NCI-H446 treated with DMSO at 0.1 percent for 48 hours (cell line): ENCODE data around the gene APOM.

ENCODE experiments used
- DNase-seq: peaks from one replicate; lab custom pipeline; 2025; lab: John Stamatoyannopoulos, UW

APOM gene

GRCh38 chr6:31658158-31658688 lies 2.5 kb downstream of the APOM start:
- DNase-seq = no peak

GRCh38 chr6:31658983-31659648 lies 3.4 kb downstream of the APOM start:
- no peak for DNase-seq

DNA sequence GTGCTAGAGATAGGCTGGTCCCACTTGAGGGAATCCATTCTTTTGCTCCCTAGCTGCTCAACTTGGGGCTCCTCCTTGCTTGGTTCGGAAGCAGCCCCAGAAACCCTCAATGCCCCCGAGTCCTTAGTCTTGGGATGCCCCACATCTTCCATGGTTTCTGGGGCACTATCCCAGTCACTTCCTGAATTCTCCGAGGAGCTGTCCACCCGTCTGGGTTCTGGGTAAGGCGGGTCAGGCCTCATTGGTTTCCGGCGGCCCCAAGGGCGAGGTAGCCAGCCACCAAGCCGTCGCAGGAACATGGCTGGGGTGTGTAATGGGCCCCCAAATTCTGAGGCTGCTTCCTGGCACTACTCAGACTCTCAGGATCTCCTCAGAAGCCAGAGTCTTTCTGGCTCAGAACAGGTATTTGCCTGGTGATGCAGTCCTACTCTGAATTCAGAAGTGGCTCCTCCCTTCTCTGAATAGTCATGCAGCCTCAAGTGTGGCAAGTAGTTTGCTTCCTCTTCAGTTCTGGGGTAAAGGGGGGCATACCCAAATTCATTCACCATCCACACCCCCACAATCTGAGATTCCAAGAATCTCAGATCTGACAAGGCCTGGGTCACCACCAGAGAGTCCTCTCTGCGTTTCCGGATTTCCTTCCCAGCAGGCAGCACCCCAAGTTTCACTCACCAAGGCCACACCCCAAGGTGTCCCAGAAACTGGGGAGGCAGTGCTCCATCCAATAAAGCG lies 4.1 kb downstream of the APOM start:
- no peak for DNase-seq

DNA sequence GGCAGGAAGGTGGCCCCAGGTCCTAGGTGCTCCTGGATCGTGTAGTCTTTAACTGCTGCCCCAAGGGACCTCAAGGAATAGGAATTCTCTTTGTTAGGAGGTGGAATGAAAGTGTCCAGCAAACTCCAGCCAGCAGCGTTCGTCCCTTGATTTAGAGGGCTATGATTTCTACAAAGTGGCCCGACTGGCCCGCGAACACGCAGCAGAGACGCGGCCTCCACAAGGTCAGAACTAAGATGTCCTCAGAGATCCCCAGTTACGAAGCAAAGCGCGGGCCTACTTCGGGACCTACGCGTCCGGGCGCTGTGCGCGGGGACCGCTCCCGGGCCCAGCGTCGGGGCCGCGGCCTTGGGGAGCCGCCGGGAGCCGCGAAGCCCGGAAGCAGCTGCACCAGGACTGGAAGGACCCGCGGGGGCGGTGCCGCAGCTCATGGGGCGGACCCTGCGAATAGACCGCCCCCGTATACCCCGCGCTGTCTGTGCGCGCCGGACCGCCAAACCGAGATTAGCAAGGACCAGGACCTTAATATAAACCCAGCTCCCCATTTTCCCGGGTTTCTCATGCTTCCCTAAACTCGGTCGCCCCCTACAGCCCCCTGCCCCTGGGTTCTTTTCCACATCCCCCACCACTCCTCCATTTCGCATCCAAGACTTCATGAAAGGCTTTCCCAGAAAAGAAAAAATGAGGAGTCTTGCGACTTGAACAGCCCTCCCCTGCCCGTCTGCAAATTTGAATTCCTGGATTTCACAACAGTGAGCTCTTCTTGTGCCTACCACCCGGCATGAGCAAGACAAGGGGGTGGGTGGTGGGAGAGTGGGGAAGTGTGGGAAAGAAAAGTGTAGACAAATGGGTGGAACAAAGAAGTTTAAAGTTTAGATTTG lies 4.9 kb downstream of the APOM start, which contains the start of gene C6orf47:
TSS of gene C6orf47 (minus strand) at position 398 of the 881 bp plus-strand sequence. CDS start 831 bp downstream, outside the sequence.
- DNase-seq = peak; percentile 60

- DNase-seq = no peak
Measured at GRCh38 chr6:31661262-31662123, 5.8 kb downstream of the APOM start.

- no peak for DNase-seq
Measured at GRCh38 chr6:31662124-31662723, 6.5 kb downstream of the APOM start.

DNA sequence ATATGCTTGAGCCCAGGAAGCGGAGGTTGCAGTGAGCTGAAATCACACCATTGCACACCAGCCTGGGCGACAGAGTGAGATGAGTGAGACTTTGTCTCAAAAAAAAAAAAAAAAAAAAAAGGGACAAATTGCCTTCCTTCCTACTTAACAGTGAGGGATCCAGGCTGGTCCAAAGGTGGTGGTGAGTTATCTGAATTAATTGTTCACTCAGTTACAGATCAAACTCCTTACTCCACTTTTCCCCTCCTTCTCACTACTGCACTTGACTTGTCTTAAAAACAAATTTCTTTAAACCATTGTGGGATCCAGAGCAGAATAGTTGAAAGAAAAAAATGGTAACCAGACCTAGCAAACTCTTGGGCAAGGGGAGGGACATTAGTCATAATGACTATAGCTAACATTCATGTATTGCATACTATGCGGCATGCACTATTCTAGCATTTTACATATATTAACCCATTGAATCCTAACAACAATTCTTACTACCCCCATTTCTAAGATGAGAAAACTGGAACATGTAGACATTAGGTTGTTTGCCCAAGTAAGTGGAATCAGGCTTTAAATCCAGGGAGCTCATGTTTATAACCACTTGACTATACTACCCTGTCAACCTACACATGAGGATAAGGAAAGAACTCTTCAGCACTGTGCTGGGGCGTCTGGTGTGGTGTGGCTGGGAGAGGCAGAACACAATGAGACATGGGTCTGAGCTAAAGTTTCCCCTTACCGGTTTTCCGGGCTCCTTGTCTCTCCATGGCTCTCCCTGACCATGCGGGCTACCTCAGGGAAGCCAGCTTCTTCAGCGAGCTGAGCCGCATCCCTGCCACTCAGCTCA lies 7.6 kb downstream of the APOM start:
- no peak for DNase-seq

GRCh38 chr6:31663961-31664789 lies 8.5 kb downstream of the APOM start:
- DNase-seq = peak; percentile 22

- peak; percentile 93 for DNase-seq
Measured at GRCh38 chr6:31664790-31665500, 9.3 kb downstream of the APOM start, which contains the start of gene GPANK1. Gene GPANK1 (minus strand): TSS chr6:31664997. CDS start chr6:31664478, 519 bp downstream.

- peak; percentile 97 for DNase-seq
Measured at GRCh38 chr6:31665501-31666336, 10.0 kb downstream of the APOM start, which contains the start of gene CSNK2B. Gene CSNK2B (plus strand): TSS chr6:31666080. CDS start chr6:31666832, 752 bp downstream.

DNA sequence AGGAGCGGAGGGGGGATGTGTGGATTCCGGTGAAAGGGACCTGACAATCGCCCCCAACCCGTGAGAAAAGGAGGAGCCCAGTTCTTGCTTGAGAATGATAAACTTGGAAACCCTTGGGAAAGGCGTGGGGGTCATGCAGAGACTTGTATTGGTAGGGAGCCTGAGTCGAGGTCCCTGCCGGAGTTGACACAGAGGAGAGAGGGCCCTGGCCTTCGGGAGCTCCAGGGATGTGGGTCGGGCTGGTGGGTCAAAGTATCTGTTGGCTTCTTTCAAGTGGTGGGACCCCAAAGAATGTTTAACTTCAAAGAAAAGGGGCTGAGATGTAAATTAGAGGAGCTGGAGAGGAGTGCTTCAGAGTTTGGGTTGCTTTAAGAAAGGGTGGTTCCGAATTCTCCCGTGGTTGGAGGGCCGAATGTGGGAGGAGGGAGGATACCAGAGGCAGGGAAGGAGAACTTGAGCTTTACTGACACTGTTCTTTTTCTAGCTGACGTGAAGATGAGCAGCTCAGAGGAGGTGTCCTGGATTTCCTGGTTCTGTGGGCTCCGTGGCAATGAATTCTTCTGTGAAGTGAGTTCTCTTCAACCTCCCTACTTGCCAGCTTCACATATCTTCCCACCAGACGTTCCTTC lies 10.8 kb downstream of the APOM start:
- no peak for DNase-seq

GRCh38 chr6:31669676-31670075 lies 14.0 kb downstream of the APOM start, which contains the start of gene LY6G5B:
Gene LY6G5B (plus strand): TSS chr6:31669976. CDS start chr6:31670951, 975 bp downstream.
- no peak for DNase-seq

- DNase-seq = no peak
Measured at GRCh38 chr6:31676322-31676903, 20.7 kb downstream of the APOM start.

- DNase-seq = no peak
Measured at GRCh38 chr6:31676904-31677303, 21.2 kb downstream of the APOM start.

- no peak for DNase-seq
Measured at GRCh38 chr6:31677955-31678354, 22.3 kb downstream of the APOM start.
